PFSK-1 (cell line): ENCODE results near the gene SCAP.

Source experiments
- POLR2AphosphoS5 ChIP-seq: IDR thresholded peaks from 2 replicates; pipeline ENCODE4 v1.6.1; 2012; ENCODE audit warnings: low read depth, mild to moderate bottlenecking, control low read depth, low read length, moderate library complexity
- SIN3A ChIP-seq: IDR thresholded peaks from 2 replicates; pipeline ENCODE4 v1.6.1; 2012; ENCODE audit warnings: mild to moderate bottlenecking, low read length, moderate library complexity, borderline replicate concordance; ENCODE audit not compliant: insufficient read depth
- TAF1 ChIP-seq: IDR thresholded peaks from 2 replicates; pipeline ENCODE4 v1.6.1; 2012; ENCODE audit warnings: low read length, control low read depth, borderline replicate concordance; ENCODE audit not compliant: insufficient read depth
- TF ChIP-seq, protein P1 (sequence below), 2 experiments: IDR thresholded peaks; 2 replicates each; pipeline versions ENCODE4 v1.6.1 to v1.8.0; 2011 to 2012; ENCODE audit warnings: low read depth in 2 of 2, low read length in 2 of 2, control low read depth in 1 of 2, inconsistent platforms in 1 of 2, mild to moderate bottlenecking in 1 of 2, moderate library complexity in 1 of 2; ENCODE audit not compliant: insufficient read depth in 1 of 2

DNA sequence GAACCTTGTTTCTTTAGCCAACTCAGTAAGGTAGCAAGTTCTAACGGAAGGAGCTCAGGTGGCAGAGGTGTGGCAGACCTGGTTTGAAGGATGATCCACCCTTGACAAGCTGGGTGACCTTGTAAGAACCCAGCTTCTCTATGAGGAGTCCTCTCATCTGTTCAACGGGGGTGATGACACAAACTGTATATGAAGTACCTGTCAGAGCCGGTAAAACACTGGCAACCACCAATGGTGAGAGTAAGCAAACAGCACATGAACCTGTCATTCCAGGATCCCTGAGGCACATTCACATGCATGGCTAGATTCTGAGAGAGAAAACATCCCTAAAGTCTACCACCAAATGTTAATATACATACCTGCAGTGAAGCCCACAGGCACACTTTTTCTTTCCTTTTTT is 2.4 kb downstream of the SCAP start:
- TF ChIP-seq, protein P1, sequence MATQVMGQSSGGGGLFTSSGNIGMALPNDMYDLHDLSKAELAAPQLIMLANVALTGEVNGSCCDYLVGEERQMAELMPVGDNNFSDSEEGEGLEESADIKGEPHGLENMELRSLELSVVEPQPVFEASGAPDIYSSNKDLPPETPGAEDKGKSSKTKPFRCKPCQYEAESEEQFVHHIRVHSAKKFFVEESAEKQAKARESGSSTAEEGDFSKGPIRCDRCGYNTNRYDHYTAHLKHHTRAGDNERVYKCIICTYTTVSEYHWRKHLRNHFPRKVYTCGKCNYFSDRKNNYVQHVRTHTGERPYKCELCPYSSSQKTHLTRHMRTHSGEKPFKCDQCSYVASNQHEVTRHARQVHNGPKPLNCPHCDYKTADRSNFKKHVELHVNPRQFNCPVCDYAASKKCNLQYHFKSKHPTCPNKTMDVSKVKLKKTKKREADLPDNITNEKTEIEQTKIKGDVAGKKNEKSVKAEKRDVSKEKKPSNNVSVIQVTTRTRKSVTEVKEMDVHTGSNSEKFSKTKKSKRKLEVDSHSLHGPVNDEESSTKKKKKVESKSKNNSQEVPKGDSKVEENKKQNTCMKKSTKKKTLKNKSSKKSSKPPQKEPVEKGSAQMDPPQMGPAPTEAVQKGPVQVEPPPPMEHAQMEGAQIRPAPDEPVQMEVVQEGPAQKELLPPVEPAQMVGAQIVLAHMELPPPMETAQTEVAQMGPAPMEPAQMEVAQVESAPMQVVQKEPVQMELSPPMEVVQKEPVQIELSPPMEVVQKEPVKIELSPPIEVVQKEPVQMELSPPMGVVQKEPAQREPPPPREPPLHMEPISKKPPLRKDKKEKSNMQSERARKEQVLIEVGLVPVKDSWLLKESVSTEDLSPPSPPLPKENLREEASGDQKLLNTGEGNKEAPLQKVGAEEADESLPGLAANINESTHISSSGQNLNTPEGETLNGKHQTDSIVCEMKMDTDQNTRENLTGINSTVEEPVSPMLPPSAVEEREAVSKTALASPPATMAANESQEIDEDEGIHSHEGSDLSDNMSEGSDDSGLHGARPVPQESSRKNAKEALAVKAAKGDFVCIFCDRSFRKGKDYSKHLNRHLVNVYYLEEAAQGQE (IDR thresholded peaks at IDR 0.05; ENCODE audit: insufficient read depth in 1 of 2, low read depth in 2 of 2, low read length in 2 of 2) = no peak
- TF ChIP-seq TAF1 (no peak), SIN3A (no peak), POLR2AphosphoS5 (no peak)
